ENCODE data around the gene PLCL1.
A peak's percentile ranks its signal among the peaks of the same experiment; 100 is the strongest.

PLCL1 gene

DNA sequence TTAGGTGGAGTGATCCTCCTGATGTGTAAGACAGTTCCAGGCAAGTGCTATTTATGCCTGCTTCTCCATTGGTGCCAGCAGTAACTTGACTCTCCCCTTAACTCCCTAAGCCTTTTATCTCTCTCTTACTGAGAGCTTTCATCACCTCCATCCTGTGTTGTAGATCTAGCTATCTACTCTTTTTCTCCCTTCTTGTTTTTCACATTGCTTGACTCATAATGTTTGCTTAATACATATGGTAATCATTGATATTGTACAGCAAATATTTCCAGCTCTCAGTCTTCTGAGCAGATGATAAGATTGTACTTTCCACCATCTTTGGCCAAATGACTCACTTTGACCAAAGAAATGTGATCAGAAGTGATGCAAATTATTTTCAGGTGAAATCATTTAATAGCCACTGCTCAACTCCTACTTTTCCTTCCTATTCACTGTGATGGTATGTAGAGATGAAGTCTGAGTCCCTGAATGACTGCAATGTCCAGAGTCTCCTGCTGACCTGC, 165.0 kb downstream of the PLCL1 start:
- DNase-seq (ENCODE audit: low read depth): peak; percentile 15
- H3K4me3 ChIP-seq (ENCODE audit: low read length): no peak overlapping the region
- TF ChIP-seq CTCF (IDR thresholded peaks at IDR 0.05; ENCODE audit: insufficient read depth, low read depth, low read length, missing control alignments): no peak

GRCh38 chr2:197972061-197972460, 167.7 kb downstream of the PLCL1 start:
- DNase-seq (ENCODE audit: low read depth): peak; percentile 64
- TF ChIP-seq CTCF (IDR thresholded peaks at IDR 0.05; ENCODE audit: insufficient read depth, low read depth, low read length, missing control alignments): no peak
- H3K4me3 ChIP-seq (ENCODE audit: low read length): no peak overlapping the region

DNA sequence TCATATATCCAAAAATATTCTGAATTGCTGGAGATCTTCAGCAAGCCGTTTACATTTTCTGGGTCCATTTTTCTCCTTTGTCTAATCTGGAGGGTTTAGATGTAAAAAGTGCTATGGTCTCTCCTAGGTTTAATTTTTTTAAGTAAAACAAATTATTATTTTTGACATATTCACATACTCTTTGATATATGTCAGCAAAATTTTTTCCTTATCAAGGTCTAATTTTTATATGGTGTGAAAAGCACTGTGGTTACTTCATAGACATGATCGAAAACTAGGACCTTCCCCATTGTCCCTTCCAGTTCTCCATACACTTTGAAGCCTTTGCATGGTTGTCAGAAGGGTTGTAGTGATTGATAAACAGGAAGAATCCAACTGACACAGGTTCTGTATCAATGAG, 168.2 kb downstream of the PLCL1 start:
- no peak for DNase-seq (ENCODE audit: low read depth)
- no peak overlapping the region for H3K4me3 ChIP-seq (ENCODE audit: low read length)
- no peak for TF ChIP-seq CTCF (IDR thresholded peaks at IDR 0.05; ENCODE audit: insufficient read depth, low read depth, low read length, missing control alignments)

GRCh38 chr2:197973772-197974171, 169.4 kb downstream of the PLCL1 start:
- H3K4me3 ChIP-seq (ENCODE audit: low read length): no peak overlapping the region
- no peak for DNase-seq (ENCODE audit: low read depth)
- TF ChIP-seq CTCF (IDR thresholded peaks at IDR 0.05; ENCODE audit: insufficient read depth, low read depth, low read length, missing control alignments): no peak

DNA sequence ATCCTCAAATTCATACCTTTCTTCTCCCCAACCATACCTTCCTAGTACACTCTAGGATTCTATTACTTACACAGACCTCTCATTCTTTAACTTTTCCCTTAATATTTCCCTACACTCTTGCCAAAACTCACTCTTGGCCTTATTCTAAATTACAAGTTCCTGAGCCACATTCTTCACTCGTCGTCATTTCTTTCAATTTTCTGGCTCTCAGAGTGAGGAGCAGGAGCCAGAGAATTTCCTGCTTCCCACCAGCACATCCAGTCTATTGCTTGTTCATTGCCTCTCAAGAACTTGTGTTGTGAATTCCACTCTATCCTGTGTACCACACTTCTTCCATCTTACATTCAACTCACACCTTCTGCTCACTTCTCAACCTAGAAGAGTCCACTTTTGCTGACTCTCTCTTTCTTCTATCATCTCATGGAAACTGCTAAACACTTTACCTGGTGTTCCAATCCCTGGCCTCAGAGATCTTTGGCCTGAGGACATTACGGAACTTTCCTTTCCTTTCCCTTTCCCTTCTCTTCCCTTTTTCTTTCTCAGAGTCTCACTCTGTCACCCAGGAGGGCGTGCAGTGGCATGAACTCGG, 171.6 kb downstream of the PLCL1 start:
- DNase-seq (ENCODE audit: low read depth): no peak
- TF ChIP-seq CTCF (IDR thresholded peaks at IDR 0.05; ENCODE audit: insufficient read depth, low read depth, low read length, missing control alignments): no peak
- H3K4me3 ChIP-seq (ENCODE audit: low read length): no peak overlapping the region

- no peak for TF ChIP-seq CTCF (IDR thresholded peaks at IDR 0.05; ENCODE audit: insufficient read depth, low read depth, low read length, missing control alignments)
- DNase-seq (ENCODE audit: low read depth): no peak
- H3K4me3 ChIP-seq (ENCODE audit: low read length): no peak overlapping the region
Measured at GRCh38 chr2:197978971-197979370, 174.6 kb downstream of the PLCL1 start.

DNA sequence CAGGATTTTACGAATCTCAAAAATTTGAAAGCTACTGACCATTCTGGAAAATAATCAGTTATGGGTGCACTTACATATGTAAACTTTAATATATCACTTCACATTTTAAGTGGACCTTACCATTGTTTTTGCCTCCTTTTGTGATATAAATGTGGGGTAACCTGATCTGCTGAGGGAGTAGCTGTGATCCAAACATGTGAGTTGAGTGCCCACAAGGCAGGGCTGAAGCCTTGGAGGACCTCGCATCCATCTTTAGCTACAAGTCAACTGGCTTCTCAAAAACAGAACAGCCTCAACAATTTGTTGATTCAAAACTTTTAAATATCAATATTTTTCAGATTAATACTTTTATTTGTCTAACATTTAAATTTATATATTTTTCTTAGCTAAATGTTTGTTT, 178.2 kb downstream of the PLCL1 start:
- H3K4me3 ChIP-seq (ENCODE audit: low read length): no peak overlapping the region
- no peak for TF ChIP-seq CTCF (IDR thresholded peaks at IDR 0.05; ENCODE audit: insufficient read depth, low read depth, low read length, missing control alignments)
- no peak for DNase-seq (ENCODE audit: low read depth)

All from epithelial cell of esophagus (primary cell).